8988T (cell line): ENCODE data around the gene TDG.
A peak's percentile ranks its signal among the peaks of the same experiment; 100 is the strongest.

Experiments used
- DNase-seq: peaks from one replicate; pipeline ENCODE4 v3.0.0; 2011

The TDG gene

GRCh38 chr12:103965590-103966504 lies at the start of gene TDG:
TSS of gene TDG (plus strand) at chr12:103965872. CDS start at chr12:103966038, 166 bp downstream.
- peak; percentile 65 for DNase-seq

- no peak for DNase-seq
Measured at GRCh38 chr12:103917873-103918272, 47.8 kb upstream of the TDG start.

- no peak for DNase-seq
Measured at GRCh38 chr12:103924761-103925641, 40.7 kb upstream of the TDG start.

GRCh38 chr12:103928682-103929045 lies 37.0 kb upstream of the TDG start:
- DNase-seq, result no peak

GRCh38 chr12:103929046-103929783 lies 36.5 kb upstream of the TDG start:
- peak; percentile 52 for DNase-seq

- no peak for DNase-seq
Measured at GRCh38 chr12:103929784-103930033, 36.0 kb upstream of the TDG start.

GRCh38 chr12:103930034-103930786 lies 35.5 kb upstream of the TDG start, which contains the start of gene HSP90B1:
TSS of gene HSP90B1 (plus strand) at chr12:103930410. CDS start at chr12:103930516, 106 bp downstream.
- DNase-seq, result peak; percentile 88

GRCh38 chr12:103930787-103931735 lies 34.6 kb upstream of the TDG start:
- no peak for DNase-seq

- no peak for DNase-seq
Measured at GRCh38 chr12:103933237-103933636, 32.4 kb upstream of the TDG start.

GRCh38 chr12:103936679-103937078 lies 29.0 kb upstream of the TDG start:
- DNase-seq, result no peak

- DNase-seq, result no peak
Measured at GRCh38 chr12:103944964-103945363, 20.7 kb upstream of the TDG start.

GRCh38 chr12:103947871-103948555 lies 17.7 kb upstream of the TDG start:
- DNase-seq, result no peak

GRCh38 chr12:103948746-103949406 lies 16.8 kb upstream of the TDG start:
- no peak for DNase-seq

GRCh38 chr12:103952497-103952896 lies 13.2 kb upstream of the TDG start:
- no peak for DNase-seq

- no peak for DNase-seq
Measured at GRCh38 chr12:103955811-103956508, 9.7 kb upstream of the TDG start.

GRCh38 chr12:103956509-103957027 lies 9.1 kb upstream of the TDG start:
- peak; percentile 21 for DNase-seq

GRCh38 chr12:103957865-103958388 lies 7.7 kb upstream of the TDG start:
- DNase-seq, result no peak

GRCh38 chr12:103958621-103959020 lies 7.1 kb upstream of the TDG start:
- no peak for DNase-seq
